ENCODE measurements around the gene UNC5B.

Gene UNC5B

DNA sequence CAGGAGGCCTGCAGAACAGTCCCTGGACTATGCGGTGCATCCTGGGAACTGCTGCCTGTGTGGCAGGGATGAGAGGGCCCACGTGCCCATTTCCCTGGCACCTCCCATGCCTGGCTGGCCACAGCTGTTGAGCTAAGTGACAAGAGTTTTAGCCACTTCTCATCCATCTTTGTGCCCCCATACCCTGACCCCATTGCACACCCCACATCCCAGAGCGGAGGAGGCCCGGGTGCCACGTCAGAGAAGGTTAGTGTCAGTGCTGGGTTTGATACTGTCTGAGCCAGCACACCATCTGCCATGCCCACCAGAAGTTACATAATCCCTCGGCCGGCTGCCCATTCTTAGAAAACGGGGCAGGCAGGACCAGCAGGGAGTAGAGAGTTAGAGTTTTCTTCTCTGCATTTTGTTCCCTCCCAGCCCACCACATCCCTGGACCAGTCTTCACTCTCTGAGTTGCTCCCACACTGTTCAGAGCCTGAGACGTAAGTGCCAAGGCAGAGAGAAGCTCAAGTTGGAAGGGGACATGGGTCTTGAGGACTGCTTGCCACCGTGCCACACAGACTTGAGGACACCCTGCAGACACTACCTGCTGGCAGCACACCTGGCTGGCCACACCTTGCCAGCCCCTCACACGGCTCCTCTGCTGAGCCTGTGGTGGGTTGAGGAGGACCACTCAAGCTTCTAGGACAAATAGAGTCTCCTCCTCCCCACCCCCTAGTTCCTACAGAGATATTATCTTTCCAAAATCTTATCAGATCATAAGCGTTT, 13.1 kb downstream of the UNC5B start:
- DNase-seq = no peak

DNA sequence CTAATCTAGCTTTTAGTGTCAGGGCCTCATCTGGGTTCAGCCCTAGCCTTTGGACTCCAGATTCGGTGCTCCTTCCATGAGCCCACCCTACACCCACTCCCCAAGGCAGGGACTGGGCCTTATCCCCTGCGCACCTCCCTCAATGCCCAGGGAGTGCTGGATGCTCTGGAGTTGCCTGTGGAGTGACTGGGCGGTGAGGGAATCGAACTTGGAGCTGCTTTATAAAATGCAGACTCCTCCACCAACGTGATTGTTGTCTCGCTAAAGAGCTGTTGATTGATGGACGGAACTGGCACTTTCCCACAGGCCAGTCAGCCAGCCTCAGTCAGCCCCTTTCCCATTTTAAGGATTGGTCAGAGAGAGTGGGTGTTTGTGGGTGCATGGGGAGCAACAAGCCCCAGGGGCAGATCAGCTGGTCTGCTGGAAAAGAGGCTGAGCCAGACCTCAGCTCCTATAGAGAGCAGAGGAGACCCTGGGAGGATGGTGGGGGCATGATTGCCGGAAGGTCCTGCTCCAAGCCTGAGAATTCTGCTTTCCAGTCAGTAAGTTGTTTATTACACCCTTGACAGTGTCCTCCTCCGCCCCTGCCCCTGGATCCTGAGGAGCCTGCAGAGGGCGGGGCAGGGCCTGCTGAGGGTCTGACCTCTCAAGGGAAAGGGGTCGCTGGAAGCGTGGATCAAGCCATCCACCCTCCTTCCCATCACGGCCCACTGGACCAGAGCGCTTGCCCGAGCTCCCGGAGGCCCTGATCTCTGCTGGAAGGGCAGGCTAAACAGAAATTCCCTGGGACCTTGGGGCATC, 16.7 kb downstream of the UNC5B start:
- no peak for DNase-seq

DNA sequence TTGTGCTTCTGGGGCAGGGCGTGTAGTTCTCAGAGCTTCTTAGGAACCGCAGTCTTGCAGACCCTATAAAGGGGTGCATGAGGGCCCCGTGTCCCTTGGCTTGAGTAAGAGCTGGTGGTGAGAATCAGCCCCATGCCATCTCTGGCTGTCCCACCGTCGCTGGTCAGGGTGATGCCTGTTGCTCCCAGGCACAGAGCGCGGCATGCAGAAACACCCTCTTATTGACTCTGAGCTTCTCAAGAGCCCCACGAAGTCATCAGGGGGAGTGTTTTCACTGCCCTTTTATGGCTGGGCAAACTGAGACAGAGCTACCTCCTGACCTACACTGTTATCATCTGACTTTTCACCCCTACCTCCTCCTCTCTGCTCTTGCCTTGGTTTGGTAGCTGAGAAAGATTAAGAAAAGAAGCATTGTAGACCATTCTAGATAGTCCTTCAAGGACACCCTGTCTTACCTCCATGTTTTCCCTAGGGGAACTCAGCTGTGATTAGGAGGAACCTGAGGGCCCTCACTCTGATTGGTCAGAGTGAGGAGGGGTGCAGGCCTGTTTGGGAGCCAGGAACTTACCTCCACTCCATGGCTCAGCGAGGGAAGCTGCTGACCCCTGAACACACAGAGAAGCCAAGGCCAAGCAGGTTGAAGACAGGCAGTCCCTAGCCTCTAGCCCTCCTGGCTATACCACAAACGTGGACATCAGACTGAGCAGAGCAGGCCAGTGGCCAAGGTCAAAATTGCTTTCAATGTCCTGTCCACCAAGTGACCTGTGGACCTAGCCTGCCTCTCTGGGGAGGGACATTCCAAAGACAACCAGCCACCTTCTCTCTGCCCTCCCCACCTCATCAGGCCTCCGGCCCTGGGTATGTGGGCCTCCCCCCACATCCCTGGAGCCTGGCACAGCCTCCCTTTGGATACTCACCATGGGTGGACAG, 17.6 kb downstream of the UNC5B start:
- no peak for DNase-seq

DNA sequence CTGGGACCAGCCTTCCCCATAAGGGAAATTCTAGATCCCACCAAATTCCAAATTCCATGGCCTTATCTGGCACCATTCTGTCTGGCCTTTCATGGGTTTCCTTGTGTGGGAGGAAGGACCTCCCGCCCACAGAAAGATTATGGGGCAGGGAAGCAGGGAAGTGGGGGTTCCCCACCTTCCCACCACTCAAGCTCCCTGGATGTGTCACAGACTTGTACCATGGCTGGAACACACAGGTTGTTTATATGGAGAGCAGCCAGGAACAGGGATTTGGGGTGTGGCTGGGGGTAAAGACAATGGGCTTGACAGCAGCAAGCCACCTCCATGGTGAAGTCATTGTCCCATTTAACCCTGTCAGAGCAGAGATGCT, 18.3 kb downstream of the UNC5B start:
- no peak for DNase-seq

GRCh38 chr10:71231206-71231605, 18.8 kb downstream of the UNC5B start:
- DNase-seq = no peak

DNA sequence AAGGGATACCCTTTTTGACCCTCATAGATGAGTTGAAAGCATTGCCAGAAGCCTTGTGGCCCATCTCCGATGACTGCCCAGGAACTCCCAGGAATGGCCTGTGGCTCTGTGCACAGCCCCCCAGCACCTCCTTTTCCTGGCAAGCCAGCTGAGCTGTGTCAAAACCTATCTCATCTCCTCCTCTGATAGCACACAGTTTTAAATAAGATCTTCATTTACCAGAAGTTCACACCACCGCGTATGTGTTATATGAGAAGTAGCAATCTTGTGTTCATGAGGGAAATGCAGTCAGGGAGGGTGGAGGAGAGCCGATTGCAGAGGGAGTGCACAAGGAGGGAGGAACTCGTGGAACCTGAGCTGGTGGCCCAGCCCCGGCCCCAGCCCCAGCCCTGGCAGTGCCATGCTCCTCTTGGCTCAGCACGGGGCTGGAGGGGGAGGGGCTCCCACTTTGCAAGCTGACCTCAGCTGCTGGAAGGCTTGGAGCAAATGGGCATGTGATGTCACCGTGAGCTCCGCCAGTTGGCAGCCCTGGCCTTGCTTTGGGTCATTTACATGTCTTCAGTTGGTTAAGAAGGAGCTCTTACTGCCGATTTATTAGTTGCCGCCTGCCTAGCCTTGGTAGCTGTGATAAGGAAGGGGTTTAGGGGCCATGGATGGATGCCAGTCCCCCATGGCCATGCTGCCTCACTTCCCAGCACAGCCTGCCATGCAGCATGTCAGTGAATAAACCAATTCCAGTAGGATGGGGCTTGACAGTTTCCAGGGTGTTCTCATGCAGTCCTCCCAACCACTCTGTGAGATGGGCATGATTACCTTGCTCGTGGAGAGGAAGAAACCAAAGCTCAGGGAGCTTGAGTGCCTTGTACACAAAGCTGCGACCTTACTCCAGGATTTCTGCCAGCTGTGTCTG, 20.0 kb downstream of the UNC5B start:
- peak; percentile 62 for DNase-seq

DNA sequence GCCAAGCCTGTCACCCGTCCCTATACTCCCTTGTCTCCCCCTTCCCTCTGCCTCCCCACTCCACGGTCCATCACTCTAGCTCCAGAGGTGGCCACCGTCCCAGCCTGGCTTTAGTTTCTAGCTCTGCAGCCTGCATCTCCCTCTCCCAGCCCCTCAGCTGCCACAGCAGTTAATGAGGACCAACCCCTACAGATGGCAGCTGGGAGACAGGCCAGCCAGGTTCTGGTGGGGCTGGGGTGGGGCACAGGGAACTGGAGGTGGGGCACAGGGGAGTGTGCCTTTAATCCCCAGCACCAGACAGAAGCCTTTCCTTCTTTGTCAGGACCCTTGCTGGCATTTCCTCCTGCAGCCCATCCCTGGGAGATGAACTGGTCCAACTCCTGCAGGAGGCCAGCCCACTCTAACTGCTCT, 21.1 kb downstream of the UNC5B start:
- no peak for DNase-seq

GRCh38 chr10:71234004-71234894, 21.9 kb downstream of the UNC5B start:
- no peak for DNase-seq

- DNase-seq = no peak
Observed at GRCh38 chr10:71234970-71235685, 22.8 kb downstream of the UNC5B start.

GRCh38 chr10:71235808-71236207, 23.4 kb downstream of the UNC5B start:
- DNase-seq = no peak

DNA sequence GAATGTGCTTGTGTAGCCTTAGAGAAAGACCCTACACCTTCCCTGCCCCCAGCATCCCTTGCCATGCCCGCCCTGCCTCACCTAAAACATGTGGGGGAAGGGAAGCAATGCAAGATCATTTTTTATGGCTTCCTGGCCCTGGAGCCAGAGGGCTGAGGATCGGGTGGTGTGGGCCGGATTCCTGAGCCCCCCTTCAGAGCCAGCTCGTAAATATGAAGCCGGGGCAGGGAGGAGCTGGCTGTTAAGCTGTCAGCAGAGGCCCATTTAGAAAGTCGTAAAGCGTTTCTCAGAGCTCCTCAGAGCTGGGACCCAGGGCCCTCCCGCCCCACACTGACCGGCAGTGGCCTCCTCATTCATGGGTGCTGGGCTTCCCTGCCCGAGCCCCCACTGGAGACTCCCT, 23.9 kb downstream of the UNC5B start:
- DNase-seq = no peak

- DNase-seq = no peak
Observed at GRCh38 chr10:71236822-71237682, 24.7 kb downstream of the UNC5B start.

DNA sequence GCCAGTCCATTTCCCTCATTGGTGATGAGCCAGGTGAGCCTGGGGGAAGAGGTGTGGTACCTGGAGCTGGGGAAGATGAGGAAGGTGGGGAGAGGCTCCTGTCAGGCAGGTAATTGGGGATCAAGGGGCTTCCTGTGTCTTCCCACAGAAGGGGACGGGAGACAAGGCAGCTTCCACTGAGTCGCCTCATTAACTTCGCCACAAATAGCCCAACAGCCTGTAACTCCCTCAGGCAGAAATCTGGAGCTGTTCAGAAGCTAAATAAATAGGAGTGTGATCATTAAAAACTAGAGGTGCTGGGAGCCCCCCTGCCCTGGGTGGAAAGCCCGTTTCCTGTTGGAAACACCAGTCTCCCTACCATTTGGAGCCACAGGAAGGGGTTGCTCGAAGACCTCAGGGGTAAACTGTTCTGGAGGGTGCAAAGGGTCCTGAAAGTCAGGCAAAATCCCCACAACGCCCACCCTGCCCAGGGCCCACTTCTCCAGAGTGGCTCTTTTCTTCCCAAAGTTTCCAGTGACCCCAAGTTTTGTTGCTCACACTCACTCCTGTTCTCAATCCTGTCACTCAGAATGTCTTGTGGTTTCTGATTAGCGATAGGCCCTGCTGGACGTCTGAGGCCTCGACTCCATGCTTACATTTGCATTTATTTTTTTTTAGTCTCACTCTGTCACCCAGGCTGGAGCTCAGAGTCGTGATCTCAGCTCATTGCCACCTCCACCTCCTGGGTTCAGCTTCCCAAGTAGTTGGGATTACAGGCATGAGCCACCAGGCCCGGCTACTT, 25.7 kb downstream of the UNC5B start:
- DNase-seq = no peak

DNA sequence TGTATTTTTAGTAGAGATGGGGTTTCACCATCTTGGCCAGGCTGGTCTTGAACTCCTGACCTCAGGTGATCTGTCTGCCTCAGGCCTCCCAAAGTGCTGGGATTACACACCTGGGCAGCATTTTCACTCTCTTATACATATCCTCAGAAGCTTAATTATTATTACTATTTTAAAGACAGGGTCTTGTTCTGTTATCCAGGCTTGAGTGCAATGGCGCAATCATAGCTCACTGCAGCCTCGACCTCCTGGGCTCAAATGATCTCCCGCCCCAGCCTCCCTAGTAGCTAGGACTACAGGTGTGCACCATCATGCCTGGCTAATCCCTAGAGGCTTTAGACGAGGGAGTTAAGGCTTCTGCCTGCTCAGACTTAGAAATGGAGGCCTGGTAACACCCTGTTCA, 26.3 kb downstream of the UNC5B start:
- DNase-seq = no peak

GRCh38 chr10:71239131-71239915, 27.0 kb downstream of the UNC5B start:
- DNase-seq = no peak

GRCh38 chr10:71239946-71240795, 27.8 kb downstream of the UNC5B start:
- no peak for DNase-seq

Measured in NCI-H1092 (cell line).